Hepatocyte (in vitro differentiated cells): ENCODE data around the gene TBL2. TPM values are rescaled to one million over a fixed set of nuclear protein-coding genes. Genes with fewer than 3 reads are reported as not detected.

Experiments used
- DNase-seq: peaks from one replicate; pipeline ENCODE4 v3.0.0-alpha.2; 2016; ENCODE audit warnings: low spot score
- H2AFZ ChIP-seq: fragments of 200-600 bp; sonication (generic); 2 replicates; pipeline ENCODE4 v1.6.0; 2016; ENCODE audit warnings: antibody characterized with exemption, mild to moderate bottlenecking
- H3K27ac ChIP-seq: fragments of 200-600 bp; sonication (generic); 2 replicates; pipeline ENCODE4 v1.5.1; 2016; ENCODE audit warnings: mild to moderate bottlenecking
- H3K27me3 ChIP-seq: fragments of 200-600 bp; sonication (generic); 2 replicates; pipeline ENCODE4 v1.6.1; 2016
- H3K36me3 ChIP-seq: fragments of 200-600 bp; sonication (generic); replicated peaks from 2 replicates; pipeline ENCODE4 v1.5.1; 2016; ENCODE audit warnings: low read depth; ENCODE audit not compliant: insufficient read depth
- H3K4me1 ChIP-seq: fragments of 200-600 bp; sonication (generic); 2 replicates; pipeline ENCODE4 v1.5.1; 2016; ENCODE audit warnings: mild to moderate bottlenecking, moderate library complexity; ENCODE audit not compliant: insufficient read depth
- H3K4me2 ChIP-seq: fragments of 200-600 bp; sonication (generic); 2 replicates; pipeline ENCODE4 v1.6.0; 2016
- H3K4me3 ChIP-seq: fragments of 200-600 bp; sonication (generic); 2 replicates; pipeline ENCODE4 v1.5.1; 2016; ENCODE audit warnings: mild to moderate bottlenecking
- H3K79me2 ChIP-seq: fragments of 200-600 bp; sonication (generic); 2 replicates; pipeline ENCODE4 v1.6.0; 2017; ENCODE audit warnings: mild to moderate bottlenecking
- H3K9me2 ChIP-seq: fragments of 200-600 bp; sonication (generic); replicated peaks from 2 replicates; pipeline ENCODE4 v1.6.0; 2017; ENCODE audit warnings: mild to moderate bottlenecking; ENCODE audit not compliant: insufficient read depth
- H3K9me3 ChIP-seq: fragments of 200-600 bp; sonication (generic); 2 replicates; pipeline ENCODE4 v1.5.1; 2016; ENCODE audit warnings: low read depth, mild to moderate bottlenecking
- H4K20me1 ChIP-seq: fragments of 200-600 bp; sonication (generic); 2 replicates; pipeline ENCODE4 v1.6.0; 2016; ENCODE audit warnings: mild to moderate bottlenecking; ENCODE audit not compliant: insufficient read depth, poor library complexity, severe bottlenecking
- CTCF ChIP-seq: fragments of 200-600 bp; sonication (generic); IDR thresholded peaks from 2 replicates; pipeline ENCODE4 v1.5.1; 2016; ENCODE audit warnings: antibody characterized with exemption, mild to moderate bottlenecking; ENCODE audit not compliant: poor library complexity
- EZH2 ChIP-seq: fragments of 200-600 bp; sonication (generic); IDR thresholded peaks from 2 replicates; pipeline ENCODE4 v1.6.1; 2016; ENCODE audit warnings: antibody characterized with exemption, mild to moderate bottlenecking, borderline replicate concordance
- EZH2phosphoT487 ChIP-seq: fragments of 200-600 bp; sonication (generic); IDR thresholded peaks from one replicate; pipeline ENCODE4 v1.6.1; 2018; ENCODE audit warnings: antibody characterized with exemption, mild to moderate bottlenecking, low read depth, moderate library complexity; ENCODE audit not compliant: unreplicated experiment, severe bottlenecking
- WGBS: methylation state at CpG from one replicate; pipeline ENCODE4 v1.1.6; 2016; ENCODE audit warnings: low lambda C conversion rate; ENCODE audit errors: missing lambda C conversion rate; 5-methylcytosine and 5-hydroxymethylcytosine counted together
- polyA plus RNA-seq: library from polyadenylated mRNA; unstranded; fragments of >200 nt; fragmentation: Nextera tagmentation; extraction: Ambion mirVana; gene quantifications from 2 replicates; pipeline ENCODE4 v1.2.1, GENCODE V29; 2016
- total RNA-seq: library from RNA; depleted of rRNA; stranded (reverse); fragments of >200 nt; gene quantifications from 2 replicates; pipeline ENCODE4 v1.2.3, GENCODE V29; 2014

Gene TBL2
- total and polyA plus RNA-seq, 2 experiments from 2014 or later = 55.5 to 73.6 TPM

- H3K9me3 ChIP-seq = no peaks in the 10 kb centered on the region
- no peak for DNase-seq
- peaks cover 10% of the 10 kb centered on the region for H3K4me1 ChIP-seq
- no peaks in the 10 kb centered on the region for H3K9me2 ChIP-seq
- peaks cover 14% of the 10 kb centered on the region for H4K20me1 ChIP-seq
- WGBS = 17% methylated on average over 25 of the region's 32 CpGs
- H2AFZ ChIP-seq = peak overlapping the region; percentile 54
- peak overlapping the region; percentile 93 for H3K4me2 ChIP-seq
- peak overlapping the region; percentile 69 for H3K4me3 ChIP-seq
- H3K27me3 ChIP-seq = no peaks in the 10 kb centered on the region
- H3K36me3 ChIP-seq = no peaks in the 10 kb centered on the region
- H3K79me2 ChIP-seq = peaks cover 36% of the 10 kb centered on the region
- peak overlapping the region; percentile 96 for H3K27ac ChIP-seq
- TF ChIP-seq EZH2phosphoT487 = no peak
- no peak for TF ChIP-seq EZH2
- no peak for TF ChIP-seq CTCF
These were observed 595 bp downstream of the TBL2 start for GRCh38 chr7:73577627-73578341.

- Histone ChIP-seq H3K27ac (no peak overlapping the region), H4K20me1 (peaks cover 14% of the 10 kb centered on the region), H3K9me3 (no peaks in the 10 kb centered on the region), H3K4me2 (no peak overlapping the region), H3K4me1 (peaks cover 10% of the 10 kb centered on the region), H3K27me3 (no peaks in the 10 kb centered on the region), H3K79me2 (peaks cover 36% of the 10 kb centered on the region), H3K4me3 (no peak overlapping the region), H3K36me3 (no peaks in the 10 kb centered on the region), H3K9me2 (no peaks in the 10 kb centered on the region), H2AFZ (no peak overlapping the region)
- 98% methylated on average over 11 of the region's 11 CpGs for WGBS
- TF ChIP-seq EZH2phosphoT487 (no peak), EZH2 (no peak), CTCF (no peak)
- no peak for DNase-seq
These were observed 4.6 kb downstream of the TBL2 start for GRCh38 chr7:73573791-73574190.

- Histone ChIP-seq H3K9me2 (no peaks in the 10 kb centered on the region), H3K27ac (no peak overlapping the region), H4K20me1 (peaks cover 14% of the 10 kb centered on the region), H3K4me1 (peaks cover 10% of the 10 kb centered on the region), H2AFZ (no peak overlapping the region), H3K27me3 (no peaks in the 10 kb centered on the region), H3K9me3 (no peaks in the 10 kb centered on the region), H3K4me2 (no peak overlapping the region), H3K36me3 (no peaks in the 10 kb centered on the region), H3K4me3 (no peak overlapping the region), H3K79me2 (peaks cover 36% of the 10 kb centered on the region)
- no peak for TF ChIP-seq EZH2
- no peak for TF ChIP-seq EZH2phosphoT487
- no peak for TF ChIP-seq CTCF
- DNase-seq = no peak
- WGBS = over 99% methylated on average over 9 of the region's 9 CpGs
These were observed 5.1 kb downstream of the TBL2 start for GRCh38 chr7:73573276-73573675.
